ENCODE data around the gene DNAJC27.

Gene DNAJC27

DNA sequence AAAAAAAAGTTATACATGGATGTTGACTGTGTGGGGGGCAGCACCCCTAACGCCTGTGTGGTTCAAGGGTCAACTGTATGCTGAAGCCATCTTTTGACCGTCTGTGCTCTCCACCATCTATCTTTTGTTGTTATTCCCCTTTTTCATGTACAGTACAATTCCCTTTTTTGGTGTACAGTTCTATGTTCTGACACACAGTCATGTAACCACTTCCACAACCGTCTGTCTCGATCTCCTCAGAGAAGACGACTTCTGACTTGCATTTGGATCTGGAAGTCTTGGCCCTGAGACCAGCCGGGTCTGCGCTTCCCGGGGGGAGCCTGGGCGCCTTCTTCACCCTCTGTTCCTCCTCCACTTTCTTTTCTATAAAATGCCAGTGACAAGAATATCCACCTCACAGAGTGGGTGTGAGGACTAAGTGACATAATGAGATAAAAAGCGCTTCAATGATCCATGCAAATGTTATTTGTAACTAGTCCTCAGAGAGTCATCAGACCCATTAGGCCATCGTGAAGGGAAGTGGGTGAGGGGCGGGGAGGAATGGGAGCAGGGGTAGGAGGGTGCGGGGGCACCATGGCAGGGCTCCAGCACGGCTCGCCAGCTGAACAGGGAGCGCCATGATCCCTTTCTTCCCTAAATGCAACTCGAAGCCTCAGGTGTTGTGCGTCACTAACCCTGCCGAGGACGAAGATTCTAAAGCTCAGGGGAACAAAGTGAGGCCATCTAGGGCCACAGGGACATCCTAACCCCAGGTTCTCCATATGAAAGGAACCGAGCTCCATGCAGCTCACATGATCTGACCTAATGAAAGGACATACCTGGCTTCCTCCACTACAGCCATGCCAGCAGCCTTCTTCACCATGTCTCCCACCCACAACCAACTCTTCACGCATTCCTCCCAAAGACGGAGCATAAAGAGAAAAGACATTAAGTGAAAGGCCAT is 68.3 kb downstream of the DNAJC27 start:
- no peak for DNase-seq

DNA sequence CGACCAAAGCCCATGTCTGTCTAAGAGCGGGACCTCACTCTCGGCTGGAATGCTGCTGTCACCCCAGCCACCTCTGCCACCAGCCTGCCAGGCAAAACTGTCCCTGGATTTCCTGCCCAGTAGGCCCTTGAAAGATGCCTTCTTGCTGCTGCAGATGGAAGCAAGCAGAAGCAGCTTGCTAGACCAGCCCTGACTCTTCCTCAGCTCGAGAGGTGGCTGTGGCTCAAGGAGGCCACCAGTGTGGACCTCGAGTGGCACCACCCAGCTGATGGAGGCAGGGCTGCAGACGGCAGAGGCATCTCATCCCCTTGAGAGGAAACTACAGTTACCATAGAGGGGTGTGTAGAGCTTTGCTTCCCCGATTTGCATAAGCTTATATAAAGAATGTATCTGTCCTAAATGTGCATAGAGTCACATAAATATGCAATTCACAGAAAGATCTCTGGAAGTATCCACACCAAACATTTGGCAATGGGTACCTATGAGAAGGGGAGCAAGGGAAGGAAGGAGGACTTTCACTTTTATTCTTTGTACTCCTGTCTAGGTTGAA is 72.3 kb downstream of the DNAJC27 start:
- DNase-seq: no peak

DNA sequence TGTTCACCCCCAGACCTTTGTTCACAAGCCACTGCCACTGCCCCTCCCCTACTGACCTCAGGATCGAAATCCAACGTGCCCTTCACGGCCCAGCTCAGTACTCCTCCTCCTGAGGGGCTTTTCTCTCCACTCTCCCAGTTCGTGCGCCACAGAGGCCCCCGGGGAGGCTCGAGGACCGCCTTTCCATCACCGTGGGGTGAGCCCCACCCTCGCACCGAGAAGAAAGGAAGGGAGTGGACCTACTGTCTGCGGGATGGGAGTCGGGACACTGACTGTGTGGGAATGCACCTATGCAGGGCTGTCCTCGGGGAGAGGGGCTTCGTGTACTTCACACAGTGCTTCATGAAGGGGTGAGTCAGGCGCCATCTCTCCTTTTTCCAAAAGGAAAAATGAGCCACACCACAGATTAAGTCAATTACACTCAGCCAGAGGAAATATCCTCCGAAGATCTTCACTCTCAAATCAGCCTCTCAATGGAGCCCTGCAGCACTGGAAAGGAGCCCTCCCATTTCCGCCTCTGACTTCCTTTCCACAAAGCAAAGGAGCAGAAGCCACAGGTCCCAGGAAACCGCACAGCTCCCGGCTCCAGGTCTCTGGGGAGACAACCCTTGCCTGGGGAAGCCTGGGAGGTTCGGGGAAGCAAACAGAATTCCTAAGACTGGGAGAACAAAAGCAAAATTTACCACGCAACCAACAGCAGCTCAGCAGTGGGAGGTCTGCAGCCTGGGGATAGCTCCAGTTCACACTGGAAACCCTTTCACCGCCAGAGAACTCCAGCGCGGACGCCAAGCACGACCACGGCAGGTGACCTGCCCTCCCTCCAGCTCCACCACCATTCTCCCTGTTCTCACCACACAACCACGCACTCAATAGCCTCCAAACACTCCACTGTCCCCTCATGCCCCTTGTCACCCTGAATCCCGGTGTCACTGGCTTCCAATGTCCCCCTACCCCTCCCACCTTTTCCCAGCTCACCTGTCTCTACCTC is 73.3 kb downstream of the DNAJC27 start:
- DNase-seq: no peak

DNA sequence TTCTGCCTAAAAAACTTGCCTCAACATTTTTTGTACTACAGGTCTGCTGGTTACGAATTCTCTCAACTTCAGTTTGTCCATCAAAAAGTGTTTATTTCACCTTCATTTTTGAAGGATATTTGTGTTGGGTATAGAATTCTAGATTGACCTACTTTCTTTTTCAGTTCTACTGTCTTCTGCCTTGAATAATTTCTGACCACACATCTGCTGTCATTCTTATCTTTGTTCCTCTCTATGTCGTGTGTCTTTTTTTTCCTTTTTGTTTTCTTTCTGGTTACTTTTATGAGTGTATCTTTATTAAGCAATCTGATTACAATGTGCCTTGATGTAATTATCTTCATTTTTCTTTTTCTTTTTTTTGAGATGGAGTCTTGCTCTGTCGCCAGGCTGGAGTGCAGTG is 77.0 kb downstream of the DNAJC27 start:
- DNase-seq: no peak

DNA sequence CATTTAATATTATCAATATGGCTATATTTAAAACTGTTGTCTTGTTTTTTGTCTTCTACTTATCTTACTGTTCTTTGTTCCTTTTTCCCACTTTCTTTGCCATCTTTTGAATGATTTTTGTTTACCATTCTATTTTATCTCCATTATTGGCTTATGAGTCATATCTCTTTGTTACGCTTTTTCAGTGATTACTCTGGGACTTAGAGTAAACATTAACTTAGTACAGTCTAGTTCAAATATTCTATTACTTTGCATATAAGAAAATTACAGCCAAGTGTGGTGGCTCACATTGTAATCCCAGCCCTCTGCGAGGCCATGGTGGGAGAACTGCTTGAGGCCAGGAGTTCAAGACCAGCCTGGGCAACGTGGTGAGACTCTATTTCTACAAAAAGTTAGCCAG is 77.8 kb downstream of the DNAJC27 start:
- DNase-seq: no peak
